Measurements from ENCODE around the gene TMA7. TPM values are rescaled to one million over a fixed set of nuclear protein-coding genes. Genes with fewer than 3 reads are reported as not detected.

TMA7 gene
- total RNA-seq, 1 donor from 2014 or later, result 326 TPM

GRCh38 chr3:48402907-48403306 is 37.1 kb upstream of the TMA7 start:
- no peaks in the 10 kb centered on the region for H3K9me3 Mint-ChIP-seq (ENCODE audit: unreplicated experiment)
- peak; percentile 0 for DNase-seq (ENCODE audit: low spot score)
- H3K4me1 Mint-ChIP-seq (ENCODE audit: unreplicated experiment), result peaks cover 10% of the 10 kb centered on the region
- H3K27me3 Mint-ChIP-seq (ENCODE audit: unreplicated experiment), result peaks cover 4% of the 10 kb centered on the region
- TF ChIP-seq CTCF (IDR thresholded peaks at IDR 0.05; ENCODE audit: unreplicated experiment), result no peak
- no peak overlapping the region for H3K4me3 Mint-ChIP-seq (ENCODE audit: unreplicated experiment)
- no peak overlapping the region for H3K27ac Mint-ChIP-seq (ENCODE audit: unreplicated experiment)
- peaks cover 23% of the 10 kb centered on the region for H3K36me3 Mint-ChIP-seq (ENCODE audit: low read depth, unreplicated experiment)

- Mint-ChIP-seq H3K4me1 (ENCODE audit: unreplicated experiment) (peaks cover 10% of the 10 kb centered on the region), H3K36me3 (ENCODE audit: low read depth, unreplicated experiment) (peaks cover 29% of the 10 kb centered on the region), H3K27ac (ENCODE audit: unreplicated experiment) (no peak overlapping the region), H3K9me3 (ENCODE audit: unreplicated experiment) (no peaks in the 10 kb centered on the region), H3K27me3 (ENCODE audit: unreplicated experiment) (peaks cover 4% of the 10 kb centered on the region), H3K4me3 (ENCODE audit: unreplicated experiment) (no peak overlapping the region)
- peak; percentile 2 for DNase-seq (ENCODE audit: low spot score)
- TF ChIP-seq CTCF (IDR thresholded peaks at IDR 0.05; ENCODE audit: unreplicated experiment), result no peak
Observed at GRCh38 chr3:48403533-48404439, 36.3 kb upstream of the TMA7 start.

GRCh38 chr3:48404440-48405342 is 35.4 kb upstream of the TMA7 start:
- no peak overlapping the region for H3K4me3 Mint-ChIP-seq (ENCODE audit: unreplicated experiment)
- peaks cover 4% of the 10 kb centered on the region for H3K27me3 Mint-ChIP-seq (ENCODE audit: unreplicated experiment)
- no peak for TF ChIP-seq CTCF (IDR thresholded peaks at IDR 0.05; ENCODE audit: unreplicated experiment)
- H3K4me1 Mint-ChIP-seq (ENCODE audit: unreplicated experiment), result peaks cover 10% of the 10 kb centered on the region
- peaks cover 34% of the 10 kb centered on the region for H3K36me3 Mint-ChIP-seq (ENCODE audit: low read depth, unreplicated experiment)
- peak; percentile 1 for DNase-seq (ENCODE audit: low spot score)
- no peak overlapping the region for H3K27ac Mint-ChIP-seq (ENCODE audit: unreplicated experiment)
- no peaks in the 10 kb centered on the region for H3K9me3 Mint-ChIP-seq (ENCODE audit: unreplicated experiment)

GRCh38 chr3:48405343-48405881 is 34.6 kb upstream of the TMA7 start:
- Mint-ChIP-seq H3K27ac (ENCODE audit: unreplicated experiment) (no peak overlapping the region), H3K4me3 (ENCODE audit: unreplicated experiment) (no peak overlapping the region), H3K4me1 (ENCODE audit: unreplicated experiment) (peaks cover 10% of the 10 kb centered on the region), H3K9me3 (ENCODE audit: unreplicated experiment) (no peaks in the 10 kb centered on the region), H3K36me3 (ENCODE audit: low read depth, unreplicated experiment) (peaks cover 34% of the 10 kb centered on the region), H3K27me3 (ENCODE audit: unreplicated experiment) (peaks cover 4% of the 10 kb centered on the region)
- no peak for TF ChIP-seq CTCF (IDR thresholded peaks at IDR 0.05; ENCODE audit: unreplicated experiment)
- no peak for DNase-seq (ENCODE audit: low spot score)
